Upper lobe of left lung (tissue), 4 donors: ENCODE results near the gene FEM1B.

ENCODE experiments used
- POLR2A ChIP-seq, 4 donors: fragments of 450-650 bp; IDR thresholded peaks; one replicate each; pipeline ENCODE4 v1.5.1; 2016 to 2017; ENCODE audit warnings: antibody characterized with exemption in 4 of 4, mild to moderate bottlenecking in 2 of 4
- POLR2AphosphoS5 ChIP-seq, 2 donors: sonication (generic); formaldehyde crosslinking; IDR thresholded peaks; one replicate each; pipeline ENCODE4 v1.5.1; 2017; ENCODE audit warnings: antibody characterized with exemption in 2 of 2
- TF ChIP-seq, protein P1 (sequence below), 6 experiments: fragments of 450-650 bp in 4 of 6; fragments of 200-600 bp in 2 of 6; sonication (generic) in 2 of 6; IDR thresholded peaks; one replicate each; pipeline ENCODE4 v1.5.1; 2016 to 2019; ENCODE audit warnings: antibody characterized with exemption in 6 of 6

DNA sequence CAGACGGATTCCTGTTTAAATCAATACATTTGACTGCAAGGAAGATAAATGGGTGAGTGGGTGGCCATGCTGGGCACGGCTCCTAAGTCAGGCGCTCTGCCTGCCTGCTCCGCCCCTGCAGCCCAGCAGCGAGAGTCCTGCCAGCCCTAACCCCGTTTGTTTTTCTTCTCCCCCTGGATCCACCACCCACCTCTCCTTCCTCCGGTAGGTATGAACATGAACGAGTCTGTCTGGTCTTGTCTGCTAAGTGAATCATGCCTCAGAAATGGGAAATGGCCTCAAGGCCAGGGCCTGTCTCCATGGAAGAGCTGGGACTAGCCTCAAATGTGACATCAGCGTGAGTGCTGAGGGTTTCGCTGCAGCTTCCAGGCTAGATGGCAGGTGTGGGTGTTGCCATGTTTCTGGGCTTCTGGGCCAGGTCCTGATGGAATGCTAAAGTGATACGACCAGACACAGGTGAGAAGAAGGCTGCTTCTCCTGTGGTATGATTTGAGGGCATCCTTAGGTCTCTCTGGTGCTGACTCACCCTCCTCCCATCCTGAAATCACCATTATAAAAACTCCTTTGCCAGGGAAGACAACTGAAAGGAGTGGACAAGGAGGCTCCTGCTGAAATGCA lies 5.6 kb upstream of the FEM1B start:
- TF ChIP-seq POLR2AphosphoS5 (IDR thresholded peaks at IDR 0.05): no peak
- TF ChIP-seq POLR2A (IDR thresholded peaks at IDR 0.05): no peak
- TF ChIP-seq, protein P1, sequence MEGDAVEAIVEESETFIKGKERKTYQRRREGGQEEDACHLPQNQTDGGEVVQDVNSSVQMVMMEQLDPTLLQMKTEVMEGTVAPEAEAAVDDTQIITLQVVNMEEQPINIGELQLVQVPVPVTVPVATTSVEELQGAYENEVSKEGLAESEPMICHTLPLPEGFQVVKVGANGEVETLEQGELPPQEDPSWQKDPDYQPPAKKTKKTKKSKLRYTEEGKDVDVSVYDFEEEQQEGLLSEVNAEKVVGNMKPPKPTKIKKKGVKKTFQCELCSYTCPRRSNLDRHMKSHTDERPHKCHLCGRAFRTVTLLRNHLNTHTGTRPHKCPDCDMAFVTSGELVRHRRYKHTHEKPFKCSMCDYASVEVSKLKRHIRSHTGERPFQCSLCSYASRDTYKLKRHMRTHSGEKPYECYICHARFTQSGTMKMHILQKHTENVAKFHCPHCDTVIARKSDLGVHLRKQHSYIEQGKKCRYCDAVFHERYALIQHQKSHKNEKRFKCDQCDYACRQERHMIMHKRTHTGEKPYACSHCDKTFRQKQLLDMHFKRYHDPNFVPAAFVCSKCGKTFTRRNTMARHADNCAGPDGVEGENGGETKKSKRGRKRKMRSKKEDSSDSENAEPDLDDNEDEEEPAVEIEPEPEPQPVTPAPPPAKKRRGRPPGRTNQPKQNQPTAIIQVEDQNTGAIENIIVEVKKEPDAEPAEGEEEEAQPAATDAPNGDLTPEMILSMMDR (IDR thresholded peaks at IDR 0.05): no peak
